ENCODE results near the gene UBL7. TPM values are rescaled to one million over a fixed set of nuclear protein-coding genes. Genes with fewer than 3 reads are reported as not detected.

The UBL7 gene
- total and polyA plus RNA-seq, 2 of the 8 experiments (the other 6 are each of a cell fraction or from before 2014, with no cell fraction given): 71.5 to 183 TPM

GRCh38 chr15:74442604-74443003 is 18.4 kb downstream of the UBL7 start:
- Histone ChIP-seq H3K27me3 (replicated peaks in 1 of 4; ENCODE audit: control insufficient read depth in 3 of 4, extremely low read depth in 1 of 4, insufficient read depth in 3 of 4, low read length in 3 of 4) (no peaks in the 10 kb centered on the region), H3K4me1 (replicated peaks in 1 of 4; ENCODE audit: control insufficient read depth in 3 of 4, insufficient read depth in 4 of 4, low read length in 3 of 4) (no peaks in the 10 kb centered on the region; a peak in 1 of 7 replicates), H2AK5ac (ENCODE audit: low read depth, low read length) (no peak overlapping the region), H3K14ac (ENCODE audit: insufficient read length) (no peak overlapping the region), H3K36me3 (ENCODE audit: control insufficient read depth in 2 of 4, insufficient read depth in 4 of 4, low read length in 3 of 4) (peaks cover 0 to 10% (median 3%) of the 10 kb centered on the region in 4 experiments; a peak in 5 of 8 replicates), H2AFZ (ENCODE audit: low read length) (no peak overlapping the region), H4K5ac (ENCODE audit: insufficient read length, low read depth, low read length) (no peak overlapping the region), H2BK5ac (ENCODE audit: low read depth, low read length) (no peak overlapping the region; the same call in 1 of the 2 replicates), H2BK20ac (ENCODE audit: low read length) (0 out of 2 replicates have a peak overlapping the region, but pooled peaks have one; percentile 32), H4K8ac (ENCODE audit: extremely low read depth, insufficient read depth, low read length) (no peak overlapping the region; the same call in 1 of the 2 replicates), H4K91ac (replicated peaks; ENCODE audit: insufficient read length, low read length) (no peak overlapping the region), H3K79me1 (ENCODE audit: low read depth, low read length) (no peaks in the 10 kb centered on the region), H3K18ac (ENCODE audit: extremely low read depth, low read length) (no peak overlapping the region), H2BK15ac (ENCODE audit: low read length) (peak overlapping the region; percentile 92; the same call in 1 of the 2 replicates), H3K23me2 (ENCODE audit: low read depth, low read length) (no peaks in the 10 kb centered on the region), H3K79me2 (ENCODE audit: control insufficient read depth in 1 of 2, insufficient read depth in 2 of 2, low read length in 2 of 2) (no peaks in the 10 kb centered on the region), H3K4me2 (ENCODE audit: insufficient read depth in 1 of 2, low read depth in 2 of 2, low read length in 2 of 2) (no peak overlapping the region), H2BK120ac (replicated peaks; ENCODE audit: low read depth, low read length) (no peak overlapping the region), H3K4me3 (ENCODE audit: extremely low read depth in 1 of 4, insufficient read depth in 2 of 4, low read depth in 3 of 4, low read length in 4 of 4) (no peak overlapping the region), H2BK12ac (ENCODE audit: low read depth, low read length) (0 out of 2 replicates have a peak overlapping the region, but pooled peaks have one; percentile 50), H3K9me3 (ENCODE audit: insufficient read depth in 2 of 2, low read depth in 1 of 2, low read length in 1 of 2) (no peaks in the 10 kb centered on the region), H3K56ac (replicated peaks; ENCODE audit: insufficient read length, low read depth, low read length) (no peak overlapping the region), H3K27ac (ENCODE audit: low read depth, low read length) (no peak overlapping the region), H4K20me1 (replicated peaks in 1 of 2; ENCODE audit: control insufficient read depth in 1 of 2, insufficient read depth in 2 of 2, low read length in 2 of 2) (peaks cover 0 to 2% of the 10 kb centered on the region in 2 experiments), H3K9ac (replicated peaks in 1 of 4; ENCODE audit: extremely low read depth in 1 of 4, low read depth in 3 of 4, low read length in 3 of 4) (no peak overlapping the region), H3K23ac (ENCODE audit: insufficient read length) (no peak overlapping the region), H3K4ac (replicated peaks; ENCODE audit: insufficient read length, low read depth, low read length) (no peak overlapping the region)
- 83% methylated on average over 3 of the region's 3 CpGs; no CpG with 5 or more reads in 1 of the 2 experiments for WGBS, 2 experiments (ENCODE audit: extremely low coverage in 1 of 2, insufficient coverage in 1 of 2, insufficient read length in 1 of 2, insufficient replicate concordance in 2 of 2, low coverage in 1 of 2, low lambda C conversion rate in 2 of 2, missing lambda C conversion rate in 1 of 2)
- no peak for FAIRE-seq
- ChIA-PET POLR2A (ENCODE audit: partially characterized antibody) (interaction anchor here (0.7 to 3.1 kb wide), 11 partner anchors 8 to 157 kb away, joined by 3 to 14 read pairs (median 4); partner anchors contain the start of gene UBL7), CTCF (ENCODE audit: partially characterized antibody) (interaction anchor here (1.1 to 41.3 kb wide), 12 partner anchors 8 to 189 kb away, joined by 3 to 1311 read pairs (median 14); partner anchors contain the start of genes CYP11A1 and UBL7)
- no peak for DNase-seq (ENCODE audit: low read depth in 1 of 2, low spot score in 2 of 2)
- no peak for TF ChIP-seq SIX5 (IDR thresholded peaks at IDR 0.05; ENCODE audit: low read depth, low read length)
- TF ChIP-seq BCL11A (IDR thresholded peaks at IDR 0.05; ENCODE audit: low read depth in 2 of 2, low read length in 2 of 2): no peak
- TF ChIP-seq GTF2F1 (IDR thresholded peaks at IDR 0.05; ENCODE audit: borderline replicate concordance, low read depth, low read length): no peak
- no peak for TF ChIP-seq RBBP5 (IDR thresholded peaks at IDR 0.05; ENCODE audit: borderline replicate concordance, low read depth, low read length)
- TF ChIP-seq ASH2L (IDR thresholded peaks at IDR 0.05; ENCODE audit: low read length): no peak
- no peak for TF ChIP-seq KDM1A (IDR thresholded peaks at IDR 0.05; ENCODE audit: borderline replicate concordance, low read length)
- no peak for TF ChIP-seq POLR2AphosphoS5 (IDR thresholded peaks at IDR 0.05; ENCODE audit: low read depth, low read length)
- no peak for TF ChIP-seq USF2 (IDR thresholded peaks at IDR 0.05; ENCODE audit: low read length)
- TF ChIP-seq SRF (IDR thresholded peaks at IDR 0.05; ENCODE audit: low read depth, low read length): no peak
- no peak for TF ChIP-seq ZNF274 (IDR thresholded peaks at IDR 0.05; ENCODE audit: borderline replicate concordance, extremely low read depth, low read length)
- TF ChIP-seq CHD2 (IDR thresholded peaks at IDR 0.05; ENCODE audit: low read length): no peak
- TF ChIP-seq JUN (IDR thresholded peaks at IDR 0.05; ENCODE audit: low read depth, low read length): no peak
- TF ChIP-seq TBP (IDR thresholded peaks at IDR 0.05; ENCODE audit: low read depth, low read length): no peak
- no peak for TF ChIP-seq POLR2A (IDR thresholded peaks at IDR 0.05; ENCODE audit: control extremely low read depth in 1 of 2, low read depth in 2 of 2, low read length in 2 of 2)

All from H1 (cell line).